NCI-H226 (cell line): ENCODE measurements around the gene BAIAP2L1.
A peak's percentile ranks its signal among the peaks of the same experiment; 100 is the strongest.

Experiments
- DNase-seq: peaks from one replicate; pipeline ENCODE4 v3.0.0-alpha.2; 2015

BAIAP2L1 gene

GRCh38 chr7:98289333-98289875 is 111.5 kb downstream of the BAIAP2L1 start:
- no peak for DNase-seq

GRCh38 chr7:98288064-98288823 is 112.6 kb downstream of the BAIAP2L1 start:
- no peak for DNase-seq

- peak; percentile 41 for DNase-seq
Measured at GRCh38 chr7:98287486-98287959, 113.4 kb downstream of the BAIAP2L1 start.

GRCh38 chr7:98286701-98287485 is 114.0 kb downstream of the BAIAP2L1 start:
- no peak for DNase-seq

GRCh38 chr7:98286093-98286539 is 114.8 kb downstream of the BAIAP2L1 start:
- peak; percentile 22 for DNase-seq

- no peak for DNase-seq
Measured at GRCh38 chr7:98285157-98286092, 115.5 kb downstream of the BAIAP2L1 start.

- peak; percentile 83 for DNase-seq
Measured at GRCh38 chr7:98284335-98285036, 116.4 kb downstream of the BAIAP2L1 start.

DNA sequence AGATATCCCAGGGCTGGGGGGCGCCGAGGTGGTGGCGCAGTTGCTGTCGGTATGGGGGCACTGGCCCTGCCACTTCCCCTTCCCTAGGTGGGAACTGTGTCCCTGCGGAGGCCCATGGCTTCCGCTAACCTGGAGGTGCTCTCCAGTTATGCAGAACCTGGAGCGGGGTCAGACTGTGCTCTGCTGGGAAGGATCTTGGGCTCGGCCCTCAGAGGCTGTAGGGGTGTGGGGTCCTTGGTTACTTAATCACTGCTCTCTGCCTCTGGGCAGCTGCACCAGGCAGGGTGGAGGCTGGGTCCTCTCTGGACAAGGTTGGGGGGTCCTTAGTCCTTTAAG is 117.0 kb downstream of the BAIAP2L1 start:
- no peak for DNase-seq

- DNase-seq, result no peak
Measured at GRCh38 chr7:98283127-98283886, 117.6 kb downstream of the BAIAP2L1 start.

DNA sequence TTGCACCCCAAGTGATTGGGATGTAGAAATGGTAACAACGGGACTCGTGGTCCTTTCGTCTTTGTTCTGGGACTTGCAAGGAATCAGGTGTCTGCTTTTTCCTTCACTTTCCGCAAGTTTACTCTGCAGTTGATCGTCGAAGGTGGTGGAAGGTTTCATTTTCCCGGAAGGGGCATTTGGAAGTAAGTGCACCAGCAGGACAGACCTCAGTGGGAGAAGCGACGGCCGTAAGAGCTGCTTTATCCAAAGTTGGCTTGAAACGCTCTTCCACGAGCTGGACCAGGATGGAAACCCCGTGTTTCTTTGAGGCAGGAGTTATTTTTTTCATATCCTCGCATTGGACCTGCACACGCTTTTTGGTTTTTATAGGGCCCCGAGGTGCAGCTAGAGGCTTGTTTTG is 118.2 kb downstream of the BAIAP2L1 start:
- no peak for DNase-seq

DNA sequence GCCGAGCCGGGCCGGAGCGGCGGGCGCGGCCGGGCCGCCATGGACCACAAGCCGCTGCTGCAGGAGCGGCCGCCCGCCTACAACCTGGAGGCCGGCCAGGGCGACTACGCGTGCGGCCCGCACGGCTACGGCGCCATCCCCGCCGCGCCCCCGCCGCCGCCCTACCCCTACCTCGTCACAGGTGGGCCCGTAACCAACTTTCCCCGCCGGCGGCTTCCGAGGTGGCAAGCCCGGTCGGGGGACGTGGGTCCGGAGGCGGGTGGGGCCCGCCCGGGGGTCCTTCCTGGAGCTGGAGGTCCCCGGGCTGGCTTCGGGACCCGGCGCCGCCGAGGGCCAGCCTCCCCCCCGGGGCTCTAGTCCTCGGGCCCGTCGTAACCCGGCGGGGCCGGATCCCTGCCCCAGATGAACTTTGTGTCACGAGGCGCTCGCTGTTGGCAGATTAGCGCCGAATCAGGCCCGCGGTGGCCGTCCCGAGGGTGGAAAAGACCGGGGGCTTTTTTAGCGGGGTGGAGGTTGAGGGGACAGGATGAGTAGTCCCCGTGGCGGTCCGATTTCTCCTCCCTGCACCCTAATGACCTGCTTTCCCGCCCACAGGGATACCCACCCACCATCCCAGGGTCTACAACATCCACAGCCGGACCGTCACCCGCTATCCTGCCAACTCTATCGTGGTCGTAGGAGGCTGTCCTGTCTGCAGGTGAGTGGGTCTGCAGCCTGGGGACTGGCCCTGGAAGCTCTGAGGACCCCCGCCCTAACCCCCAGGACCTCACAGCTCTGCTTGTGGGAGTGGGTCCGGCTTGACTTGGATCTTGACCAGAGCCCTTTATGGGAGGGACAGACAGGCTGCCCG is 118.9 kb downstream of the BAIAP2L1 start:
- no peak for DNase-seq

GRCh38 chr7:98280791-98281756 is 119.8 kb downstream of the BAIAP2L1 start, which contains the start of gene BRI3:
Gene BRI3, plus strand, starts transcription at chr7:98281686. Its CDS starts 110 bp downstream, at chr7:98281796.
- DNase-seq, result peak; percentile 71

GRCh38 chr7:98280296-98280695 is 120.6 kb downstream of the BAIAP2L1 start:
- no peak for DNase-seq

DNA sequence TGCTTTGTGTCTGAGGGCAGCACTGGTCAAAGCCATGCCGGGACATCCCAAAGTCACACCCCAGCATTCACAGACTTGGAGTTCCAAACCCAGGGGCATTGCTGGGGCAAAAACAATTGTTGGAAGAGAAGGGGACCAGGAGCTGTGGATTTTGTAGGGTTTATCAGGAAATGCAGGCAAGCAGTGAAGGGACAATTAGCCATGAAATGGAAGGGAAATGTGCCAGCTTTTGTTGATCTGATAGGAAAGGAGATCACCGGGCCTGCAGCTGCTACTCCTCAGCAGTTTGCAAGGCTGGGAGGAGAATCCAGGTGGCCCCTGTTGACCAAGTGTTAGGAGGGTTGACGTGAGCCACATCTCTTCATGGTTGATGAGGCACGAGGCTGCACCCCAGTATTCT is 122.0 kb downstream of the BAIAP2L1 start:
- no peak for DNase-seq

GRCh38 chr7:98278408-98278807 is 122.5 kb downstream of the BAIAP2L1 start:
- DNase-seq, result no peak

- no peak for DNase-seq
Measured at GRCh38 chr7:98276241-98276761, 124.6 kb downstream of the BAIAP2L1 start.

GRCh38 chr7:98267303-98267702 is 133.6 kb downstream of the BAIAP2L1 start:
- DNase-seq, result no peak

GRCh38 chr7:98266840-98267239 is 134.1 kb downstream of the BAIAP2L1 start:
- DNase-seq, result no peak

- DNase-seq, result no peak
Measured at GRCh38 chr7:98265841-98266271, 135.0 kb downstream of the BAIAP2L1 start.
